ENCODE measurements around the gene ERLIN1.

The ERLIN1 gene

GRCh38 chr10:100185364-100186252, at the start of gene ERLIN1:
TSS of gene ERLIN1 (minus strand) at chr10:100186029. CDS start at chr10:100185626, 403 bp downstream.
- peak; percentile 91 for DNase-seq (ENCODE audit: low spot score)

DNA sequence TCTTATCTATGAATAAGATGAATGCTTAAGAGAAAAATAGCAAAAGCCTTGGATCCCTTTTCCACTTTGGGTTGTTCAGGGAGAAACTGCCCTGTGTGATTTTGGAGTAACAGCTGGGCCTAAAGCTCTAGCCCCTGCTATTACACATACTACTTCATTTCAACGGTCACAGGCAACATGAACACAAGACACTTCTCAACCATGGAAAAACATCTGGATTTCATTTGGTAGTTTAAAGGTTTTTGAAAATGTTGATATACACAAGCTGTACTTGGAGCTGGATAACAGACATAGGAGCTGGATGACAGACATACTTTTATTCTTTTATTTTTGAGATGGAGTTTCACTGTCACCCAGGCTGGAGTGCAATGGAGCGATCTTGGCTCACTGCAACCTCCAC, 46.3 kb upstream of the ERLIN1 start:
- DNase-seq (ENCODE audit: low spot score) = no peak

GRCh38 chr10:100229819-100230422, 44.1 kb upstream of the ERLIN1 start:
- no peak for DNase-seq (ENCODE audit: low spot score)

GRCh38 chr10:100223879-100224278, 38.0 kb upstream of the ERLIN1 start:
- no peak for DNase-seq (ENCODE audit: low spot score)

- DNase-seq (ENCODE audit: low spot score) = no peak
These were observed 36.7 kb upstream of the ERLIN1 start for GRCh38 chr10:100222529-100222928.

DNA sequence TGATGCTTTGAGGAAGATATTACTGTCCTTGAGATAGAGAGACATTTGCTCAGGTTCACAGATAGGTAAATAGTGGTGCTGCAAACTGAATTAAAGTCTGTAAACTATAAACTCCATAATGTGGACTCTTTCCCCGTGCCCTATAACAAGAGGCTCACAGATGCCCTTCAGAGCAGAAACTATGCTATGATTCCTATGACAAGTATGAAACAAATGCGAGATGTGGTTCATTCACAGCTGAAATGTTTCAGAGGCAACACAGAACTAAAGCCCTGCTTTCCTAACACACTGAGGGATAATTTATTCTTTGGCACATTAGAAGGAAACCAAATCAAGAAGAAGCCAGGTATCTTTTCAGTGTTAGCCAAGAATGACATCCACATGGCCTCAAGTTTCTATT, 30.2 kb upstream of the ERLIN1 start:
- no peak for DNase-seq (ENCODE audit: low spot score)

DNA sequence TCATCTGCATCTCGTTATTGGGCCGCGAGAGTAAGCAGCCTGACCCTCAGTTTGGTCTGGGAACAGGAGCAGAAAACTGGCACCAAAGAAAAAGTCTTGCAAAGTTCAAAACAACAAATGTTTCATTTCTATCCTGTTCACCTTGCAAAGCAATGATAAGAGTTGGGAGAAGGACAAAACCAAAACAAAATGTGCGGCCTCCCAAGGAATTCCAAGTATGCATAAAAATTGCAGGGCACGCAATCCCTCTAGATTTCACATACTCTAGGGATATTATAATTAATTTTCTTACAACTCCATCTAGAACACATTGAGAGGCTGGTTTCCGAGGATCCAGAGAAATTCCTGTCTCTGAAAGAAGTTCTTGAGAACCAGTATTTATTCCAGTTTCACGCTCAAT, 23.5 kb upstream of the ERLIN1 start:
- no peak for DNase-seq (ENCODE audit: low spot score)

DNA sequence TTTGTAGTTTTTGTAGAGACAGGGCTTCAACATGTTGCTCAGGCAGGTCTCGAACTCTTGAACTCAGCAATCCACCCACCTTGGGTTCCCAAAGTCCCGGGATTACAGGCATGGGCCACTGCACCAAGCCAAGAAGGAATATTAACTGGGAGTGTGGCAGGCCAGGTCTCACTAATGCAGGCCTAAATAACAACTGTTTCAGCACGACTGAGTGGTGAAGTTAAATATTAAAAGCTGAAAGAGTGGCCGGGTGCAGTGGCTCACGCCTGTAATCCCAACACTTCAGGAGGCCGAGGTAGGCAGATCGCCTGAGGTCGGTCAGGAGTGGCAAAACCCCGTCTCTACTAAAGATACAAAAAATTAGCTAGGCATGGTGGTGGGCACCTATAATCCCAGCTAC, 22.4 kb upstream of the ERLIN1 start:
- no peak for DNase-seq (ENCODE audit: low spot score)

DNA sequence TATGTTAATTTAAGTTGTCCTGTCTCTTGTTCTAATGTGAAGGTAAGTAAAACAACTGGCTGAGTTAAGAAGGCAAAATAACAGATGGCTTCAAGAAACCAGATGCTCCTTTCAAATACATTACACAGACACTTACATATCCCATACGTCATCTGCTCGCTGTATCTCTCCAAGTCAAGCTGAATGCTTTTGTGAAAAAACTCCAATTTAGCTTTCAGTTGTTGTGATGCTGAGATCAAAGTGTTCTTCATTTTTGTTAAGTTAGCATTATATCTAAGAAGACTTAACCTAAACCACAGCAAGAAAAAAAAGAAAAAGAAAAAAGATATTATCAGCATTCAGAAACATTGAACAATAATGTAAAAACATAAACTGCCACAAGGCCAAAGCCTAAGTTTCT, 18.5 kb upstream of the ERLIN1 start:
- DNase-seq (ENCODE audit: low spot score) = no peak

DNA sequence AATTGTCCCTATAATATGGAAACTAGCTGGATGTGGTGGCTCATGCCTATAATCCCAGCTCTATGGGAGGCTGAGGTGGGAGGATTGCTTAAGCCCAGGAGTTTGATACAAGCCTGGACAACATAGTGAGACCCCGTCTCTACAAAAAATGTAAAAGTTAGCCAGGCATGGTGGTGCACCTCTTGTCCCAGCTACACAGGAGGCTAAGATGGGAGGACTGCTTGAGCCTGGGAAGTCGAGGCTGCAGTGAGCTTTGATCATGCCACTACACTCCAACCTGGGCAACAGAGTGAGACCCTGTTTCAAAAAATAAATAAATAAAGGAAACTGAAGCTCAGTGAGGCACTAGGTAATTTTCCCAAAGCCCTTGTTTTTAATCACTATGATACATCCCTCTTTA, 15.7 kb upstream of the ERLIN1 start:
- DNase-seq (ENCODE audit: low spot score) = no peak

DNA sequence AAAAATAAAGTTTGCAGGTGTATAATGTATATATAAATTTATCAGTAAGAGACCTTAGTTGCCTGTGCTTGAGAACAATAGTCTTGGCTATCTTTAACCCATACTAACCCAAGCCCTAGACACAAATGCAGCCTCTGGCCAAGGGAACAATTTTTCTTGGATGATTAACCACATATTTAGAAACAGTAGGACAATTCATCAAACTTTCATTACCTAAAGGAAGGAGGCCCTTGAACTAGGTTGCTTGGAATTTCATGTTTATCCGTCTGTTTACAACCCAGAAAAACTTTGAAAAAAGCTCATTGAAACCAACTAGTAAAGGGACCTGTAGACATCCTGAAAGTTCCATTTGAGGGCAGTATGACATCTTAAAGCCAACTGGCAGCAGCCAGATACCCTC, 8.9 kb upstream of the ERLIN1 start:
- DNase-seq (ENCODE audit: low spot score) = no peak

DNA sequence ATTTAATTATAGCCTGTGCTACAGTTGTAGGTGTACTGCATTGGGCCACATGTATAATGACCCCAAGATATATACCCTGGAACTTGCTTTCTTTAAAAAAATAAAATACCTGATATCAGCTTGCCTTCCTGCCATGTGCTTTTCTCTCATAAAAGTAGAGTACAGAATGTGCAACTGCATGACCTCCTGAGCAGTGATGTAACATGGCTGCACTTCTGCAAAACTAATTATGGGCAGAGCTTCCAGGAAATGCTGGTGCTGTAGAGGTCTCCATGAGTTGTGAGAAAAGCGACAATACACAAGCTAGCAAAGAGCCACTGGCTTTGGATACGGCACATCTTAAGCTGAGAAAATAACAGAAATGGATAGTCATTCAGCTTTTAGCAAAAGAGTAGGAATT, 6.5 kb upstream of the ERLIN1 start:
- no peak for DNase-seq (ENCODE audit: low spot score)

- no peak for DNase-seq (ENCODE audit: low spot score)
These were observed 704 bp upstream of the ERLIN1 start for GRCh38 chr10:100186253-100187212.

DNA sequence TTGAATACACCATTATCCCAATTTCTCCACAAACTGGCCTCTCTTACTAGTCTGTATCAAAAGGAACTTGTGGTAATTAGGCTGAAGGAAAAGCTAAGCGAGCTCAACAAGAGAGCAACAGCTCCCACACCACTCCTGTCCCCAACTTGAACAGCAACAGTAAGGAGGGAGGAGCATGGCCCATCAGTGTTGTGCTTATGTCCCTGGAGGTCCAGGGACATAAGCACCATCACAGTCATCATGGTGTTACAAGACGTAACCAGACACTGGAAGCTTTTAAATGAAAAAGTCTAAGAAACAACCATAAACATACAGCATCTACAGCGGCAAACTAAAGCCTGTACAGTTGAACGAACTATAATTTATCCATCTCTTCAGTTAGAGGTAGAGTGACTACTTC, 989 bp downstream of the ERLIN1 start:
- DNase-seq (ENCODE audit: low spot score) = no peak

GRCh38 chr10:100184426-100184825, 1.4 kb downstream of the ERLIN1 start:
- no peak for DNase-seq (ENCODE audit: low spot score)

DNA sequence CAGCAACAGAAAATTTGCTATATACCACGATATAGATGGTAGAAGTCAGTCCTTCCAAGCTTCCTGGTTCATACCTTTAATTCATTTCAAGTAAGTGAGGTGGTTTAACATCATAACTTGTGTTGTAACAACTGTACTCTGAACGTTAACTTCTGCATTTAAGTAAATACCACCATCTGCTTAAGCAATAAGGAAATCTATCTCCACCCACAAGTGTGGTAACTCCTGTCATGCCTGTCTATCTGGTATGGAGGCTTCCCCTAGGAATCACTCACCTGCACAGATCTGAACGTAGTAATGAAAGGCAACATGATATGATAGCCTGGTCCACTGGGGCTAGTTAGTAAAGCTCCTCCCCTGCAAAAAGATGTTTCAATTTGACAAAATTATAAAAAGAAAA, 2.3 kb downstream of the ERLIN1 start:
- no peak for DNase-seq (ENCODE audit: low spot score)

DNA sequence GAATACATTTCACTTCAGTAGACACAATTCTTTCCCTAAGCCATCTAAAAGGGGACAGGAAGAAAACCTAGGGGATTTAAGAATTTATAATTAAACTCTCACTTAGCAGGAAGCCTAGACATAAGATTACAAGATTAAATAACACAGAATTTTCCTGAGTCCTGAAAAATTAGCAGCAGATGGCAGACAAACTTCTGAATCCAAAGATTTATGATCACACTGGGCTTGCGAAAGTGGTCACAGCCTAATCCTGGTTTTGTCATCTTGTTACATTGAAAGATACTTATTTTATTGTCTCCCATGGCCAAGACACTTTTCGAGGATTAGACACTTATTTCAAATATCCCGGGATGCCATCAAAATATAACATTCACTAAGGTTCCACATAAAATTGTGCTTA, 2.9 kb downstream of the ERLIN1 start:
- no peak for DNase-seq (ENCODE audit: low spot score)

GRCh38 chr10:100182281-100182680, 3.5 kb downstream of the ERLIN1 start:
- DNase-seq (ENCODE audit: low spot score) = no peak

- no peak for DNase-seq (ENCODE audit: low spot score)
These were observed 10.0 kb downstream of the ERLIN1 start for GRCh38 chr10:100175875-100176274.

GRCh38 chr10:100174699-100175677, 10.8 kb downstream of the ERLIN1 start:
- no peak for DNase-seq (ENCODE audit: low spot score)

DNA sequence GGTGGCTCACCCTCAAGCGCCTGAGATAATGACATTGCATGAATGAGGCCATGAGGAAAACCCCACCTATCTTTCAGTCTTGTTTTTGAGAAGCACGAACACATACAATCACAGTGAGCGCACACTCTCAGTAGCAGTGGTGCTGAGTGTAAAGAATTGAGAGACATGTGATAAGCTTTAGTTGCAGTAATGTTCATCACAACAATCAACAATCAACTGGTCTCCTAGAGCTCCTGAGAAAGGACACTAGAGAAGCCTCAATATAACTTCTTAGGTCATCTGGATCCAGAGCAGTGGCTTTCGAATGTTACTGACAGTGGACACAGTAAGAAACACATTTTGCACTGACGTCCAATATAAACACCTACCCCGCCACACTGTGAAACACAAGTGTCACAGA, 12.8 kb downstream of the ERLIN1 start:
- DNase-seq (ENCODE audit: low spot score) = no peak
